IPS DF 19.7 (cell line): ENCODE results near the gene CD3G.

ENCODE experiments used
- DNase-seq: peaks from one replicate; pipeline ENCODE4 v3.0.0-alpha.2; 2013; ENCODE audit warnings: low read depth, low spot score

Gene CD3G

DNA sequence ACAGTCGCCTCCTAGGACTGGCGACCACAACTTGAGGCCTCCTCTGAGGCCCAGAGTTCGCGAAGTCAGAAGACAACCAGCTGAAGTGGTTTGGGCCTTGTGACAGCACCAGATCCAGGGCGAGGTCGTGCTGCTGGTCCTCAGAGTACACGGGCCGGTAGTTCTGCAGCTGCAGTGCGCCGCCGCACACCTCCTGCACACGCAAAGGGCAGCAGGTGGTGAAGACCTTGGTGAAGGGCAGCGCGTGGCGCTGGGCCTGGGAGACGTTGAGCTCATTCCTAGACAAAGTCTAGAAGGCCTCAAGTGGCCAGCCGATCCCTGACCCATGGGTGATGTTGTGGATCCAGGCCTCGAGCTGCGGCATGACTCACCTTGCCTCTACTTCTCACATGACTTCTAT lies 21.4 kb upstream of the CD3G start:
- DNase-seq = no peak

DNA sequence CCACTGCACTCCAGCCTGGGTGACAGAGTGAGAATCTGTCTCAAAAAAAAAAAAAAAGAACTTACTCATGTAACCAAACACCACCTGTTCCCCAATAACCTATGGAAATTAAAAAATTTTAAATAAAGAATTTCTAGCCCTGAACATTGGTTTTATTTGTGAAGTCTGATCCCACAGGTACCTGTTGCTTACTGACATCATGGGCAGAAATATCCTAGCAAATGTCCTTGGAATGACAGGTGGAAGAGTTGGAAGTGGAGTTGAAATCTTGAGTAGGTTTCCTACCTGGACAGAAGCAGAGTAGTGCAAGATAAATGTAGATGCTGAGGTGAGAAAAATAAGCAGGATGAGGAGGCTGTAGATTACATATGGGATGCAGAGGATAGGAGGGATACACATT lies 18.9 kb upstream of the CD3G start:
- DNase-seq = no peak

DNA sequence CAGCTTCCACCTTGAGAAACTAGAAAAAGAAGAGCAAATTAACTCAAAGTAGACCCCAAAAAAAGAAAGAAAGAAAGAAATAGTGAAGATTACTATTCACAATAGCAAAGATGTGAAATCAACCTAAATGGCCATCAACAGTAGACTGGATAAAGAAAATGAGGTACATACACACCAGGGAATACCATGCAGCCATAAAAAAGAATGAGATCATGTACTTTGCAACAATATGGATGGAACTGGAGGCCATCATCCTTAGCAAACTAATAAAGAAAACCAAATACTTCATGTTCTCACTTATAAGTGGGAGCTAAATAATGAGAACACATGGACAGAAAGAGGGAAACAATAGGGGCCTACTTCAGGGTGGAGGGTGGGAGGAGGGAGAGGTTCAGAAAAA lies 15.4 kb upstream of the CD3G start:
- no peak for DNase-seq

DNA sequence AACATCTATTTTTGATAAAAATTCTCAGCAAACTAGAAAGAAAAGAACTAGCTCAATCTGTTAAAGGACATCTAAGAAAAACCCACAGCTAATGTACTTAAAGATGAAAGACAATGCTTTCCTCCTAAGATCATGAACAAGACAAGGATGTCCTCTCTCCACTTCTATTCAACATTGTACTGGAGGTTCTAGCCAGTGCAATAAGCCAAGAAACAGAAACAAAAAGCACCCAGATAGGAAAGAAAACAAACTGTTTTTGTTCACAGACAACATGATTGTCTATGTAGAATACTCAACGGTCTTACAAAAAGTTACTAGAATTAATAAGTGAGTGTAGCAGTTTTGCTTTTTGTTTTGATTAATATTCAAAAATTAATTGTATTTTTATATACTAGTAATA lies 9.4 kb upstream of the CD3G start:
- no peak for DNase-seq

DNA sequence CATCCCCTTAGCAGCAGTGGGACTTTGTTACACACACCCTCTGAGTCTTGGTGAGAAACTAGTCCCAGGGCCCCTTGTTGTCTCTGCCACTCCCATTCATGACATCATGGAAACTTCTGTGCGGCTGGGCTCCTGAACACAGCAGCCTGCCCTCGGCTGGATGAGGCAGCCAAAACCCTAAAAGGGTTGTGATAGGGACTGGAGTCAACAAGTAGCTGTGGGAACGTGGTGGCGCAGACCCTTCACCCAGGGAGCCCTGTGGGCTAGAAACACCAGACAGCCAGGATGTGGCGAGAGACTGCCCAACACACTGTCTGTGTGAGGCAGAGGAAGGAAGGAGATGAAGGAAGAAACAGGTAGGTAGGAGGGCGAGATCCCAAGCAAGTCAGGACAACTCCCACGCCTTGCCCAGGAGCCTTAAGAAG lies 5.5 kb upstream of the CD3G start:
- DNase-seq = no peak

DNA sequence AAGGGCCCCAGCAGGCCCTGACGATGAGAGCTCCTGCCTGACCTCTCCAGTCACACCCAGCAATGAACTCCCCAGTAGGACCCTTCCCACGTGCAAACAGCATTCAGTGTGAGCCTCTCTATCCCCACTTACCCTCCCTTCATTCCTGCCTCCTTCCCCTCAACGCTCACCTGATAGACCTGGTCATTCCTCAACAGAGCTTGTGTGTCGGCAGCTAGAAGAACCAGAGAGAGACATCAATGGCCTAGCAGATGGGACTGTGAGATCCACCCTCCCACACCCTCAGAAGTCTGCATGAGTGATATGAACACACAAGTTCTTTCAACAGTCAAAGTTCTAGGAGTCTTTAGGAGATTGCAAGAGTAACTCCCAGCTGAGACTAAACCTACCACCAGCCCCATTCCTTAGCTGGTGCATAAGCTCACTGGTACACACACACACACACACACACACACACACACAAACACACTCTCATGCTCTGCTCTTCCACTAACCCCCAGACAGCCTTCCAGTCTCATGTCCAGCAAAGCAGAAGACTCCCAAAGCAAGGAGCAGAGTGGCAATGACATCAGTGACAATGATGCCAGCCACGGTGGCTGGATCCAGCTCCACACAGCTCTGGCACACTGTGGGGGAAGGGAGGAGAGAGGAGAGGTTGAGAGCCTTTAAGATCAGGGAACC lies 4.7 kb upstream of the CD3G start:
- no peak for DNase-seq

DNA sequence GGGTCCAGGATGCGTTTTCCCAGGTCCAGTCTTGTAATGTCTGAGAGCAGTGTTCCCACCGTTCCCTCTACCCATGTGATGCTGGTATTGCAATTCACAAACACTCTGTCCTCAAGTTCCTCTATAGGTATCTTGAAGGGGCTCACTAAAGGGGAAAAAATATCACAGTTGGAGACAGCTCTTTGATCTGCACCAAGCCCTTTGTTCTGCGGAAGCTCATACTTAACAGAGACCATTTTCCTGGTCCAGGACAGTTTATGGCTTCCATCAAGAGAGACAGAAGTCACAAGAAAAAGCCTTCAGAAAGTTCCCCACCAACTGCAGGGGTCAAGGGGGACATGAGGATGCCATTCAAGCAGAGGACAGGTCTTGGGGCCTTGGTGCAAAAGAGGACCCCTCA lies 3.7 kb upstream of the CD3G start:
- no peak for DNase-seq

DNA sequence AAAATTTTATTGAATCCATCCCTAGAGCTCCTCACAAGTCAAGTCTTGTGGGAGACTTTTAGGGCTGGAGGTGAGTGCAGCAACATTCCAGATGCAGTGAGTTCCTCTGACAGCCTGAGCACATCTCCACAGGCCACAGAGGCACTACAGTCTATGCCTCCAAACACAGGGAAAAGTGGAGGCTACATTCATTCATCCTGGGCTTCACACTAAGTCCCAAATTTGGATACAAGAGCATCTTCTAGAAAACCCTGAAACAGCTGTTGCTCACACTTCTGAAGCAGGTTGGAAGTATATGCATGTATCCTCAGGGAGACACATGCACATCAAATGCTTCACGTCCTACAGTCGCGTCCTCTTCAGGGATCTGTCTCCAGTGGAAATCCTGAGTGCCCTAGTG lies 2.9 kb upstream of the CD3G start:
- DNase-seq = no peak

DNA sequence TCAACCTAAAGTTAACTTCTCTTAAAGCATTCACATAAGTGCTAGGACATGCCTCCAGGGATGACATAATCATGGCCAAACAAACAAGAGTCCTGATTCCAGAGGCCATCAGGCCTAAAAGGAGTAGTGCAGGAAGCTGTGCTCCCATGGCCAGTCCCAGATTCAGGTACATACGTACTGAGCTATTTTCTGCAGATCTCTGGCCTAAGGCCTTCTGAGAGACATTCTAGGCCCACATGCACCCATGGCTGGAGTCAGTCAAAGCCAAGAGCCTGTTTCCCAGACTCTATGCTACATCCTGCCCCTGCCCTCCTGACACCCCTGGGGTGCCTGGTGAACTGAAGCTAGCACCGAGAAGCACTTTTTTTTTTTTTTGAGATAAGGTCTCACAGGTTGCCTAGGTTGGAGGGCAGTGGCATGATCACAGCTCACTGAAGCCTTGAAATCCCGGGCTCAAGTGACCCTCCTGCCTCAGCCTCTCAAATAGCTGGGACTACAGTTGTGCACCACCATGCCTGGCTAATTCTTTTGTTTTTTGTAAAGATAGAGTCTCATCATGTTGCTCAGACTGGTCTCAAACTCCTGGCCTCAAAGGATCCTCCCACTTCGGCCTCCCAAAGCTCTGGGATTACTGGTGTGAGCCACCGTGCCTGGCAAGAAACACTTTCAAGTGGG lies 2.2 kb upstream of the CD3G start:
- no peak for DNase-seq

DNA sequence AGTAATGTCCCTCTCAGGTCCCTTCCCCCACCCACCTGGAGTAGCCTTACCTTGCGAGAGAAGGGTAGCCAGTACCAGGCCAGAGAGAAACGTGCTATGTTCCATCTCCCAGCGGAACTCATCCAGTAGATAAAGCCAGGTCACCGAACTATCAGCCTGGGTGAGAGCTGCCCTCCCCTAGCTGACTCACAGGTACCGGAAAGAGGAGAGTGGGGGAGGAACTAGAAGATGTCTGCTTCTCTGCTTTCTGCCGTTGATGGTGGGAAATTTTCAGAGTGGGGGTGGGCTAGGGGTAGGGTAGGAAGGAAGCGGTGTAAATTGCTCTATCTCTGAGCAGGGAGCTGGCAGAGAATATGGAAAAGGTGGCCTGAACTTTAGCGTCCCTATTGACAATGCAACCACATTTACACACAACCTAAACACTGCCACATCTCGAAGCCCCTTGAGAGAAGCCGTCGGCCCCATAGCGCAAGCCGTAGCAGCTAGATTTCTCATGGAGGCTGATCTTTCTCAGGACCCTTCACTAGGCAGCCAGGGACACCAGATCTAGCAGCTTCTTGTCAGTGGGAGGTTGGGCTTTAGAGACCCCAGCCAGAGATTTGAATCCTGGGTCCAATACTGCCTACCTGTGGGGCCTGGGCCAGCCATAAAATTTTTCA lies 1.5 kb upstream of the CD3G start, which contains the start of gene CD3D:
TSS of gene CD3D (minus strand) at position 203 of the 659 bp plus-strand sequence. CDS start at position 105, 98 bp downstream.
- no peak for DNase-seq

DNA sequence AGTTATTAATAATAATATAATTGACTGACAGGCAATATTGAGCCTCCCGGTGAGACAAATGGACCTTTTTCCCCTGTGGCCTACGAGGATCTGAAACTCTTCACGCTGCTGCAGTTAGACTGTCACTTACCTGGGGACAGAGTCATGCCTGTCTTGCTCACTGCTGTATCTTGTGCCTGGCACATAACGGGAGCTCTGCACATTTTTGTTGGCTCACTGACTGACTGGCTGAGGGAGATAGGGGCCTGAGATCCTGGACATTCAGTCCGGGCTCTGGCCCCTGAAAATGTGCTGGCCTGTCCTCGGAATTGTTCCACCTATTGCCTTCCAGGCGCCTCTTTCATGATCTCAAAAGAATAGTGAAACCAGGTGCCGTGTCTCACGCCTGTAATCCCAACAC lies 896 bp upstream of the CD3G start:
- no peak for DNase-seq

DNA sequence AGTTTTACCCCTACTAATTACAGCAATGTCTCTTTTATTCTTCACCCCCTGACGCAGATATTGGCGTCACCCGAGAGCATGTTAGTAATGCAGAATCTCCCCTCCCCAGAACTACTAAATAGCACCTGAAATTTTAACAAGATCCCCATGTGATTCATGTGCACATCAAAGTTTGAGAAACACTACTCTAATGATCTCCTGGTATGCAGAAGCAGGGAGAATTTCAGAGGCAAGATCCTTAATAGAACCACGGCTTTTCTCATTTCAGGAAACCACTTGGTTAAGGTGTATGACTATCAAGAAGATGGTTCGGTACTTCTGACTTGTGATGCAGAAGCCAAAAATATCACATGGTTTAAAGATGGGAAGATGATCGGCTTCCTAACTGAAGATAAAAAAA lies 5.3 kb downstream of the CD3G start:
- no peak for DNase-seq

DNA sequence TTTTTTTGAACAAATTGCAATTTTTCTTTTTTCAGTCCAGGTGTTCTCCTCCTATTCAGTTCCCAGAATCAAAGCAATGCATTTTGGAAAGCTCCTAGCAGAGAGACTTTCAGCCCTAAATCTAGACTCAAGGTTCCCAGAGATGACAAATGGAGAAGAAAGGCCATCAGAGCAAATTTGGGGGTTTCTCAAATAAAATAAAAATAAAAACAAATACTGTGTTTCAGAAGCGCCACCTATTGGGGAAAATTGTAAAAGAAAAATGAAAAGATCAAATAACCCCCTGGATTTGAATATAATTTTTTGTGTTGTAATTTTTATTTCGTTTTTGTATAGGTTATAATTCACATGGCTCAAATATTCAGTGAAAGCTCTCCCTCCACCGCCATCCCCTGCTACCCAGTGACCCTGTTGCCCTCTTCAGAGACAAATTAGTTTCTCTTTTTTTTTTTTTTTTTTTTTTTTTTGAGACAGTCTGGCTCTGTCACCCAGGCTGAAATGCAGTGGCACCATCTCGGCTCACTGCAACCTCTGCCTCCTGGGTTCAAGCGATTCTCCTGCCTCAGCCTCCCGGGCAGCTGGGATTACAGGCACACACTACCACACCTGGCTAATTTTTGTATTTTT lies 9.1 kb downstream of the CD3G start:
- DNase-seq = no peak

DNA sequence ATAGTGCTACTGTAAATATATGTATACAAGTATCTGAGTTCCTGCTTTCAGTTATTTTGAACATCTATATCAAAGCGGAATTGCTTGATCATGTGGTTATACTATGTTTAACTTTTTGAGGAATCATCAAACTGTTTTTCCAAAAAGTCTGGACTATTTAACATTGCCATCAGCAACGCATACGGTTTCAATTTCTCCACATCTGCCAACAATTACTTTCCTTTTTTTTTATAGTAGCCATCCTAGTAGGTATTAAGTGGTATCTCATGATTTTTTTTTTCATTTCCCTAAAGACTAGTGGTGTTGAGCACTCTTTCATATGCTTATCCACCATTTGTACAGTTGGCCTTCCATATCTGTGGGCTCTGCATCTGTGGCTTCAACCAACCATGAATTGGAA lies 13.9 kb downstream of the CD3G start:
- DNase-seq = no peak

DNA sequence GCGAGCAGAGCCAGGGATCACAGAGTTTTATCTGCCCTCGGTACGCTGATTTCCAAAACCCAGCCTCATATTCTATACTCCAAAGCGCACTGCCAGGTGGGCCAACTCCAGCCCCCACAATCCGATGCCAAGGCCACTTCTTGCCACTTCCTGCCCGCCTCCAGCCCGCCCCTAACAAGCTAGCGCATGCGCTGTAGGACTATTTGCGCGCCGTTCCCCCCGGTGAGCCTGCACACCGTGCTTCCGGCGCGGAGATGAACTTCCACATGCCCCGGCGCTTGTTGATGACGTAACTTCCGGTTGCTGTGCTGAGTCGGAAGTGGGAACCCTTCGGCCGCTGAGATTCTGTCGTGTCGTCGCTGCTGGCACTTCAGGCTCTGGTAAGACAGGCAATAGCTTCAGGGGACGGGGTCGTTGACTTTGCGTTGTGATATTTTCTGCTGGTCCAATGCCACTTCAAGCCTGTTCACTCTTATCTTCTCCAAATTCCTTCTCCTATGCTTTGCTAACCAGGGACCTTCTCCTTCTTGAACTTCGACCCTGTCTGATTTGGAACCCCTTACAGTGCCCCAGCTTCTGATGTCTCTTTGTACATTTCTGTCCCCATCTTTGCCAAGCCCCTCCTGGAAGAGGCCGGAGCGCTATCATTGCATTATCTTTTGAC lies 15.3 kb downstream of the CD3G start, which contains the start of gene UBE4A:
TSS of gene UBE4A (plus strand) at position 306 of the 664 bp plus-strand sequence. CDS start 5,481 bp downstream, outside the sequence.
- DNase-seq = peak; percentile 92

DNA sequence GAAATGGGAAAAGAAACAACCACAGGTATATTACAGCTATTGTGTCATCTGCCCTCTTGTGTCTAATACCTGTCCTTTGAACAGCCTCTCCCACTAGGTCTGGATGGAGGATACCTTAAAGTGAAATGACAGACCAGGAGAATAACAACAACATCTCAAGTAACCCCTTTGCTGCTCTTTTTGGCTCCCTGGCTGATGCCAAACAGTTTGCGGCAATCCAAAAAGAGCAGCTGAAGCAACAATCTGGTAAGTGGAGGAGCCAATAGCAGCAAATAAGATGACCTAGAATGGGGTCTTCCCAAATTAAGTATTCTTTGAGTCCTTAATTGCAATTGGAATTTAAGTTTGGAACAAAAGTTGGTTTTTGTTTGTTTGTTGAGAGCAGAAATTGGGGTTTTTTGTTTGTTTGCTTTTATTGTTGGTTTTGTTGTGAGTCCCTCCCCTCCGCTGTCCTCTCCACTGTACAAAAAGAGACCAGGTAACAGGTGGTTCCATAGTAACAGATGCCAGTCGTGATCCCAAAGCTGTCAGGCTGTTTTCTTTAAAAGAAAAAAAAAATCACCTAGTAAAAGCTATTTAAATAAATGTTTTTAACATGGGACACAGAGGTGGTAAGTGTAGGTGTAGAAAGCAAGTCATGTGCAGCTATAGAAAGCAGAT lies 20.9 kb downstream of the CD3G start:
- no peak for DNase-seq

DNA sequence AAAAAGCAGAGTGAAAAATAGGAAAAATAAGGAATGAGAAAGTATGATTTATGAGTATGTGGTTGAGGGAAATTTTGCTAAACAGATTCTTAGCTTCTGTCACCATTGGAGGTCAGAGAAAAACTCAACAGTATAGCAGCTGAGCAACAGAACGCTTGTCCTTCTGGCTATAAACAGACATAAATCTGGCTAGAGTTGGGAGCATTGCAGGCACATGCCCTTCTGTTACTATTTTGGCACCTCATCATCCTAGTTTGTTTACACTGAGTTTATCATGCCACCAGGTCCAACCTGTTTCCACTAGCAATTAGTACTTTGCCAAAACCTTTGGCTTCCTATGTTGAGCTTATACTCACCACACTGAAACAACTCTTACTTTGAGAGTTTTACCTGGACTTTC lies 22.1 kb downstream of the CD3G start:
- no peak for DNase-seq

DNA sequence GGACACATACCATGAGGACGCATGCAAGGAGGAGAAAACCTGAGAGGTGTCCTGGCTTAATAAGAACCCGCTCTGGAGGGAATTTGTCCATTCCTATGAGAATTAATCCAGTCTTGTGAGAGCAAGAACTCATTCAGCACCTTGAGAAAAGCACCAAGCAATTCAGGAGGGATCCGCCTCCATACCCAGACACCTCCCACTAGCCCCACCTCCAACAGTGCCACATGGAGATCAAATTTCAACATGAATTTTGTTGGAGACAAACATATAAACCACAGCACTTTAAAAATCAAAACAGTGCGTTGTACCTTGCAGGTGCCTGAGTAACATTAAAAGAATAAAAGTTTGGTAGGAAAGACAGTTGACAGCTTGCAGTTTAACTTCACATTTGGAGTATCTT lies 26.6 kb downstream of the CD3G start:
- DNase-seq = no peak

DNA sequence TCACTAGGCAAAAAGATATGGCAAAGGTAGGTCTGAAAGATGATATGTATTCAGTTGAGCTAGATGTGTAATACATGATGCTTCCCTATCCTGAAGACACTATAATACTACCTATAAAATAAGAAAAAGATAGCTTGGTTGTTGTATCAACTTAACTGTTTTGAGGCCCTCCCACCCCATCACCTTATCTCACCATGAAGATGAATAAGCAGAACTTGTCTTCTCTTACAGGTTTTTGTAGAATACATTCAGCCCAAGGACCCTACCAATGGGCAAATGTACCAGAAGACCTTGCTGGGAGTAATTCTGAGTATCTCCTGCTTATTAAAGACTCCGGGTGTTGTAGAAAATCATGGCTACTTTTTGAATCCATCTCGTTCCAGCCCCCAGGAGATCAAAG lies 29.1 kb downstream of the CD3G start:
- DNase-seq = no peak

DNA sequence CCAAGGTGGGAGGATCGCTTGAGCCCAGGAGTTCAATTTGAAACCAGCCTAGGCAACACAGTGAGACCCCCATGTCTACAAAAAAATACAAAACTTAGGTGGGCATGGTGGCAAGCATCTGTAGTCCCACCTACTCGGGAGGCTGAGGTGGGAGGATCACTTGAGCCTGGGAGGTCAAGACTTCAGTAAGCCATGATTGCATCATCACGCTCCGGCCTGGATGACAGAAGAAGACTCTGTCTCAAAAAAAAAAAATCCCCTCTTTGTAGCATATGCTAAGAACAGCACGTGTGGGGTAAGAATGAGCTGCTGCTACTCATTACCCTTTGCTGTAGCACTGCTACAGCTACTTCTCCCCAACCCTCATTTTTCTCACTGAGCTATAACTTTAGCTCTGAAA lies 29.7 kb downstream of the CD3G start:
- no peak for DNase-seq

DNA sequence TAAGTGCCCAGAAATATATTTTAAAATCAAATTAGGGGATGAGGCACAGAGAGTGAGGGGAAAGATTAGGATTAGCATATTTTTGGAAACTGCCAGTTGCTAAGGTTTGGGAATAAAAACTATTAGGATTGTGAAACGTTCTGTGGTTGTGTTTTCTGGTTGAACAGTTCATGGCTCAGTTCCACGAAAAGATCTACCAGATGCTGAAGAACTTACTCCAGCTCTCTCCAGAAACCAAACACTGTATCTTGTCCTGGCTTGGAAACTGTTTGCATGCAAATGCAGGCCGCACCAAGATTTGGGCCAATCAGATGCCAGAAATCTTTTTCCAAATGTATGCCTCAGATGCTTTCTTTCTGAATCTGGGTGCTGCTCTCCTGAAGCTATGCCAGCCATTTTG lies 30.6 kb downstream of the CD3G start:
- no peak for DNase-seq
